Common myeloid progenitor, CD34-positive (primary cell): ENCODE results near the gene GRM8.
"Not testable (repeated sequence)": the region's sequence is repeated elsewhere in the genome, so short reads cannot be mapped to it uniquely, and the experiment has no call there.

Experiments used
- CTCF ChIA-PET: fragments of 350-600 bp; sonication (Branson Sonifier 250); formaldehyde crosslinking; loops from one replicate; lab custom pipeline; 2021; ENCODE audit warnings: antibody characterized with exemption; lab: Charles Lee
- POLR2A ChIA-PET: fragments of 350-600 bp; sonication (Branson Sonifier 250); formaldehyde crosslinking; loops from one replicate; lab custom pipeline; 2021; ENCODE audit warnings: antibody characterized with exemption; lab: Charles Lee
- DNase-seq, 3 donors: peaks; one replicate each; pipeline versions ENCODE4 v3.0.0 to v3.0.0-alpha.2; 2013
- H3K27ac ChIP-seq, 2 experiments: 1 replicate in 1 of 2; 2 replicates in 1 of 2; pipeline ENCODE4 v1.7.0; 2013; ENCODE audit warnings: inconsistent platforms in 2 of 2, low read length in 2 of 2, mild to moderate bottlenecking in 2 of 2, low read depth in 1 of 2, moderate library complexity in 1 of 2; ENCODE audit not compliant: severe bottlenecking in 2 of 2, insufficient read depth in 1 of 2, poor library complexity in 1 of 2
- H3K27me3 ChIP-seq, 5 experiments: replicated peaks in 2 of 5; 1 replicate in 3 of 5; 2 replicates in 2 of 5; pipeline versions ENCODE4 v1.6.1 to v1.7.0; 2013; ENCODE audit warnings: low read length in 4 of 5, mild to moderate bottlenecking in 2 of 5, moderate library complexity in 2 of 5, inconsistent platforms in 1 of 5; ENCODE audit not compliant: insufficient read depth in 5 of 5, control insufficient read depth in 4 of 5
- H3K36me3 ChIP-seq, 4 experiments: 1 replicate in 2 of 4; 2 replicates in 2 of 4; pipeline versions ENCODE4 v1.6.1 to v1.7.0; 2013; ENCODE audit warnings: low read length in 3 of 4, control low read depth in 1 of 4, mild to moderate bottlenecking in 1 of 4; ENCODE audit not compliant: control insufficient read depth in 4 of 4, insufficient read depth in 4 of 4
- H3K4me1 ChIP-seq, 4 experiments: 1 replicate in 3 of 4; 2 replicates in 1 of 4; pipeline versions ENCODE4 v1.6.1 to v1.7.1; 2013; ENCODE audit warnings: low read length in 3 of 4, mild to moderate bottlenecking in 3 of 4, control low read depth in 1 of 4, inconsistent platforms in 1 of 4, moderate library complexity in 1 of 4; ENCODE audit not compliant: control insufficient read depth in 4 of 4, insufficient read depth in 4 of 4; ENCODE audit errors: control extremely low read depth in 1 of 4
- H3K4me3 ChIP-seq, 7 experiments: 1 replicate in 4 of 7; 2 replicates in 3 of 7; pipeline versions ENCODE4 v1.5.1 to v1.7.0; 2013; ENCODE audit warnings: mild to moderate bottlenecking in 7 of 7, low read length in 6 of 7, moderate library complexity in 6 of 7, inconsistent platforms in 2 of 7, low read depth in 2 of 7, control low read depth in 1 of 7; ENCODE audit not compliant: insufficient read depth in 4 of 7, control insufficient read depth in 1 of 7; ENCODE audit errors: extremely low read depth in 1 of 7
- H3K9me3 ChIP-seq, 5 experiments: 1 replicate in 4 of 5; 2 replicates in 1 of 5; pipeline versions ENCODE4 v1.6.1 to v1.7.1; 2013; ENCODE audit warnings: low read length in 4 of 5, mild to moderate bottlenecking in 2 of 5, inconsistent platforms in 1 of 5, low read depth in 1 of 5, moderate library complexity in 1 of 5; ENCODE audit not compliant: control insufficient read depth in 4 of 5, insufficient read depth in 2 of 5; ENCODE audit errors: control extremely low read depth in 1 of 5
- WGBS: methylation state at CpG from one replicate; pipeline ENCODE4 v1.1.5; 2013; ENCODE audit not compliant: insufficient coverage; 5-methylcytosine and 5-hydroxymethylcytosine counted together

GRM8 gene

DNA sequence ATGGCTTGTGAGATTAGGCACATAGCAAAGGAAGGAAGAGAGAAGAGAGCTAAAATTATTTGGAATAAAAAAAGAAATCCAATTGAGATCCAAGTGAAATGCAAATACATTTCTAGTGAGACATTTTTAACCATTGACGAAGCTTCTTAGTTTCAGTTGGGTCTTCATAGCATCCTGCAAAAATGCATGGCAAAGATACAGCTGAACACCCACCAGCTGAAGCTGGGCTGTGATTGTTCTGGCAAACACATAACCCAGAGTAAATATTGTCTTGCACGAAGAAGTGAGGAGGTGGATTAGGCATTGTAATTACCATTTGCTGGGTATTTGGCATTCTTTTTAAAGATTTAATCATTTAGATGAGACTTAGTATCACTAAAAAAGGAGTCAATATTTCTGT, 409.4 kb downstream of the GRM8 start:
- Histone ChIP-seq H3K27me3 (peaks cover 0 to 4% (median 0%) of the 10 kb centered on the region in 5 experiments), H3K4me3 (no peak overlapping the region), H3K36me3 (no peaks in the 10 kb centered on the region), H3K4me1 (no peaks in the 10 kb centered on the region), H3K9me3 (no peaks in the 10 kb centered on the region), H3K27ac (no peak overlapping the region)
- CTCF ChIA-PET = no interaction called here
- POLR2A ChIA-PET = no interaction called here
- no peak for DNase-seq
- 60% methylated on average over 1 of the region's 2 CpGs for WGBS

- Histone ChIP-seq H3K4me1 (no peaks in the 10 kb centered on the region), H3K9me3 (no peaks in the 10 kb centered on the region), H3K27me3 (peaks cover 0 to 4% (median 0%) of the 10 kb centered on the region in 5 experiments), H3K36me3 (no peaks in the 10 kb centered on the region), H3K27ac (no peak overlapping the region), H3K4me3 (no peak overlapping the region)
- WGBS = no CpG with 5 or more reads among the region's 1 CpG
- POLR2A ChIA-PET = no interaction called here
- CTCF ChIA-PET = no interaction called here
- DNase-seq = no peak
Observed at GRCh38 chr7:126842451-126842850, 410.3 kb downstream of the GRM8 start.

- Histone ChIP-seq H3K9me3 (no peaks in the 10 kb centered on the region), H3K27me3 (peaks cover 0 to 4% (median 0%) of the 10 kb centered on the region in 5 experiments), H3K4me3 (no peak overlapping the region), H3K36me3 (no peaks in the 10 kb centered on the region), H3K27ac (no peak overlapping the region), H3K4me1 (no peaks in the 10 kb centered on the region)
- CTCF ChIA-PET = no interaction called here
- POLR2A ChIA-PET = no interaction called here
- DNase-seq = no peak
Observed at GRCh38 chr7:126840869-126841268, 411.9 kb downstream of the GRM8 start.

DNA sequence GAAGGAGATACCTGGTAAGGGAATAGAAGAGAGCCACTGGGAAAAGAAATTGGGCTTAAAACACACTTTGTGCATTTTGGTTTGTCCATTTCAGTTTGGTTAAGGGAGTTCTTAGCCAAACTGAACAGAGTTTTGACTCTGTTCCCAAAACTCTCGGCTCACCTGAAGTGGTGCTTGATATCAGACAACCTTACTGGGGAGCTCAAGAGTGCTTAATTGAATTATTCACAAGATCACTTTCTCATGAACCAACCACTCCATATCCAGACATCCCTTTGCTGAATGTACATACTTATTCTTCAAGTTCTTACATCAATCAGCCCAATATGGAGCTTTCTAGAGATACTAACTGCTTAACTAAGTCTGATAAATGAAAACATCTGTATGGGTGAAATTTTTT, 413.1 kb downstream of the GRM8 start:
- CTCF ChIA-PET = no interaction called here
- no peak for DNase-seq
- no peaks in the 10 kb centered on the region for H3K36me3 ChIP-seq

DNA sequence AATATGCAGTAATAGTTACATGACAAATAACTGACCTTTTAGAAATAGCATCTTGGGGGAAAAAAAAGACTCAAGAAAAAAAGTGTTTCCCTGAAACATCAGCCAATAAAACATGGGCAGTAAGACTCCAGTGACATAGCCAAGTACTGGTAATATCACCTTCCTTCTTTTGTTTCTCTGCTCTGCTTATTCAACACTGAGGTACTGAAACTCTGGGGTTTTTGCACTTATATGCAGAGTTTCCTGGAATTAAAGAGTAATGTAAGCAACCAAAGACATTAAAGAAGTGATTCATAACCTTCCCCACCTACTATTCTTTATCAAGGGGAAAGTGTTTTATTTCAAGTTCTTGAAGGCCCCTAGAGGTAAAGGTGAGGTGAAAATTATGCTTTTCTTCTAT, 414.5 kb downstream of the GRM8 start:
- H3K9me3 ChIP-seq = no peaks in the 10 kb centered on the region
- no peak overlapping the region for H3K4me3 ChIP-seq
- H3K4me1 ChIP-seq = no peaks in the 10 kb centered on the region
- ChIA-PET POLR2A (no interaction called here), CTCF (no interaction called here)
- H3K27ac ChIP-seq = no peak overlapping the region
- DNase-seq = no peak
- H3K27me3 ChIP-seq = no peaks in the 10 kb centered on the region
- no peaks in the 10 kb centered on the region for H3K36me3 ChIP-seq

More for the DNA sequence above, 413.1 kb downstream of the GRM8 start:
- H3K4me3 ChIP-seq = no peak overlapping the region
- H3K27me3 ChIP-seq = peaks cover 0 to 1% (median 0%) of the 10 kb centered on the region in 5 experiments
- H3K27ac ChIP-seq = no peak overlapping the region
- POLR2A ChIA-PET = no interaction called here
- no peaks in the 10 kb centered on the region for H3K9me3 ChIP-seq
- WGBS = 100% methylated on average over 1 of the region's 1 CpG
- no peaks in the 10 kb centered on the region for H3K4me1 ChIP-seq

DNA sequence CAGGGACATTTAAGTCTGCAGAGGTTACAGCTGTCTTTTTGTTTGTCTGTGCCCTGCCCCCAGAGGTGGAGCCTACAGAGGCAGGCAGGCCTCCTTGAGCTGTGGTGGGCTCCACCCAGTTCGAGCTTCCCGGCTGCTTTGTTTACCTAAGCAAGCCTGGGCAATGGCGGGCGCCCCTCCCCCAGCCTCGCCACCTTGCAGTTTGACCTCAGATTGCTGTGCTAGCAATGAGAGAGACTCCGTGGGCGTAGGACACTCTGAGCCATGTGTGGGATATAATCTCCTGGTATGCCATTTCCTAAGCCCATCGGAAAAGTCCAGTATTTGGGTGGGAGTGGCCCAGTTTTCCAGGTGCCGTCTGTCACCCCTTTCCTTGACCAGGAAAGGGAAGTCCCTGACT, 421.5 kb downstream of the GRM8 start:
- 90% methylated on average over 6 of the region's 9 CpGs for WGBS
- H3K27ac ChIP-seq, H3K4me3 ChIP-seq, H3K4me1 ChIP-seq, H3K36me3 ChIP-seq, DNase-seq, H3K27me3 ChIP-seq, H3K9me3 ChIP-seq, CTCF ChIA-PET, POLR2A ChIA-PET: not testable (repeated sequence)

DNA sequence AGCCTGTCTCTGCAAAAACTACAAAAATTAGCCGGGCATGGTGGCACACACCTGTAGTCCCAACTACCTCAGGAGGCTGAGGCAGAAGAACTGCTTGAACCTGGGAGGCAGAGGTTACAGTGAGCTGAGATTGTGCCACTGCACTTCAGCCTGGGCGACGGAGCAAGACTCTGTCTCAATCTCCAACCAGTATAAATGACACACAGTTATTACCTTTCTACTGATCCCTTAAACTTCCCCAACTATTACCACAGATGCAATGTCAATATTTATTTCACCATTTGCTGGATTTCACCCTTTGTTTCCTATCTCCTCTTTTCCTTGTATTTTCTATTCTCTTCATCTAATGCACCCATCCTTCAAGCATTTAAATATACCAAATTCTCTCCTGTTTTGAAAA, 431.8 kb downstream of the GRM8 start:
- POLR2A ChIA-PET = no interaction called here
- WGBS = 88% methylated on average over 2 of the region's 3 CpGs
- no peaks in the 10 kb centered on the region for H3K27me3 ChIP-seq
- CTCF ChIA-PET = interaction anchor here (1.9 kb wide), 1 partner anchor 16 kb away, joined by 5 read pairs; no protein-coding TSS in a partner anchor
- no peaks in the 10 kb centered on the region for H3K4me1 ChIP-seq
- no peaks in the 10 kb centered on the region for H3K36me3 ChIP-seq
- H3K27ac ChIP-seq = no peak overlapping the region
- H3K9me3 ChIP-seq = no peaks in the 10 kb centered on the region
- H3K4me3 ChIP-seq = no peak overlapping the region
- DNase-seq = no peak
